Measurements from ENCODE around the gene MGAT5. TPM values are rescaled to one million over a fixed set of nuclear protein-coding genes. Genes with fewer than 3 reads are reported as not detected.

Gene MGAT5
- polyA plus RNA-seq, 4 donors, result 5.6 to 27.4 (median 12.3) TPM

- FAIRE-seq, result no peak
- H3K9me3 ChIP-seq (ENCODE audit: control insufficient read depth in 2 of 2, insufficient read depth in 1 of 2, low read depth in 1 of 2, low read length in 1 of 2), result no peaks in the 10 kb centered on the region
- H3K27ac ChIP-seq (ENCODE audit: low read depth in 1 of 3, low read length in 2 of 3), result no peak overlapping the region
Observed at GRCh38 chr2:134449751-134450513, 196.1 kb downstream of the MGAT5 start.

DNA sequence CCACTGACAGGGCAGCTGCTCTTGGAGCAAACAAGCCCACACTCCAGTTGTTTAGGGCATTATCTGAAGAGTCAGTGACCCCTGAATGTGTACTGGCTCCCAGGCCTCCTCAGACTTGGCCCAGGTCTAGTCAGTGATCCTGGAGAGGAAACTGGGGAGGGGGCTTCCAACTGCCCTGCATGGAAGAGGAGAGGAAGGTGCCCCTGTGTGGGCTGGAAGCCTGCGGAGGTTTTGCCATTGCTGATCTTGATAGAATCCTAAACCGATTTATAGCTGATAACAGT, 197.4 kb downstream of the MGAT5 start:
- H3K36me3 ChIP-seq (ENCODE audit: control insufficient read depth in 3 of 3, insufficient read depth in 2 of 3, low read depth in 1 of 3, low read length in 3 of 3), result peaks cover 3 to 59% (median 20%) of the 10 kb centered on the region in 3 donors
- FAIRE-seq (no peak), DNase-seq (no peak)
- peaks cover 0 to 4% (median 0%) of the 10 kb centered on the region in 3 donors for H3K4me1 ChIP-seq (ENCODE audit: control insufficient read depth in 3 of 3, insufficient read depth in 2 of 3, low read depth in 1 of 3, low read length in 2 of 3)
- H3K27ac ChIP-seq (ENCODE audit: low read depth in 1 of 3, low read length in 2 of 3), result no peak overlapping the region
- no peaks in the 10 kb centered on the region for H3K27me3 ChIP-seq (ENCODE audit: control insufficient read depth in 3 of 3, insufficient read depth in 3 of 3, low read length in 3 of 3)
- no peaks in the 10 kb centered on the region for H3K9me3 ChIP-seq (ENCODE audit: control insufficient read depth in 2 of 2, insufficient read depth in 1 of 2, low read depth in 1 of 2, low read length in 1 of 2)
- 48 to 96% (median 51%) methylated on average over 2 of the region's 2 CpGs for WGBS, 3 donors
- H3K4me3 ChIP-seq (ENCODE audit: low read depth in 1 of 3, low read length in 3 of 3), result no peak overlapping the region

More at GRCh38 chr2:134449751-134450513, 196.1 kb downstream of the MGAT5 start:
- H3K4me1 ChIP-seq (ENCODE audit: control insufficient read depth in 3 of 3, insufficient read depth in 2 of 3, low read depth in 1 of 3, low read length in 2 of 3), result peaks cover 0 to 13% (median 0%) of the 10 kb centered on the region in 3 donors
- no peaks in the 10 kb centered on the region for H3K27me3 ChIP-seq (ENCODE audit: control insufficient read depth in 3 of 3, insufficient read depth in 3 of 3, low read length in 3 of 3)
- DNase-seq, result no peak
- no peak overlapping the region for H3K4me3 ChIP-seq (ENCODE audit: low read depth in 1 of 3, low read length in 3 of 3)
- peaks cover 3 to 65% (median 25%) of the 10 kb centered on the region in 3 donors for H3K36me3 ChIP-seq (ENCODE audit: control insufficient read depth in 3 of 3, insufficient read depth in 2 of 3, low read depth in 1 of 3, low read length in 3 of 3)
- WGBS, 3 donors, result 96 to 97% (median 96%) methylated on average over 15 of the region's 15 CpGs

GRCh38 chr2:134452042-134452733, 198.3 kb downstream of the MGAT5 start:
- no peak overlapping the region for H3K4me3 ChIP-seq (ENCODE audit: low read depth in 1 of 3, low read length in 3 of 3)
- H3K36me3 ChIP-seq (ENCODE audit: control insufficient read depth in 3 of 3, insufficient read depth in 2 of 3, low read depth in 1 of 3, low read length in 3 of 3), result peaks cover 3 to 55% (median 20%) of the 10 kb centered on the region in 3 donors
- no peaks in the 10 kb centered on the region for H3K27me3 ChIP-seq (ENCODE audit: control insufficient read depth in 3 of 3, insufficient read depth in 3 of 3, low read length in 3 of 3)
- 92 to 94% (median 94%) methylated on average over 9 of the region's 9 CpGs for WGBS, 3 donors
- no peaks in the 10 kb centered on the region for H3K9me3 ChIP-seq (ENCODE audit: control insufficient read depth in 2 of 2, insufficient read depth in 1 of 2, low read depth in 1 of 2, low read length in 1 of 2)
- no peak overlapping the region for H3K27ac ChIP-seq (ENCODE audit: low read depth in 1 of 3, low read length in 2 of 3)
- peaks cover 0 to 4% (median 0%) of the 10 kb centered on the region in 3 donors for H3K4me1 ChIP-seq (ENCODE audit: control insufficient read depth in 3 of 3, insufficient read depth in 2 of 3, low read depth in 1 of 3, low read length in 2 of 3)
- DNase-seq, result no peak
- FAIRE-seq, result no peak

GRCh38 chr2:134453476-134453875, 199.6 kb downstream of the MGAT5 start:
- peaks cover 0 to 4% (median 0%) of the 10 kb centered on the region in 3 donors for H3K4me1 ChIP-seq (ENCODE audit: control insufficient read depth in 3 of 3, insufficient read depth in 2 of 3, low read depth in 1 of 3, low read length in 2 of 3)
- FAIRE-seq, result no peak
- H3K36me3 ChIP-seq (ENCODE audit: control insufficient read depth in 3 of 3, insufficient read depth in 2 of 3, low read depth in 1 of 3, low read length in 3 of 3), result peaks cover 0 to 46% (median 12%) of the 10 kb centered on the region in 3 donors
- no peaks in the 10 kb centered on the region for H3K27me3 ChIP-seq (ENCODE audit: control insufficient read depth in 3 of 3, insufficient read depth in 3 of 3, low read length in 3 of 3)
- no peak overlapping the region for H3K27ac ChIP-seq (ENCODE audit: low read depth in 1 of 3, low read length in 2 of 3)
- H3K4me3 ChIP-seq (ENCODE audit: low read depth in 1 of 3, low read length in 3 of 3), result no peak overlapping the region
- H3K9me3 ChIP-seq (ENCODE audit: control insufficient read depth in 2 of 2, insufficient read depth in 1 of 2, low read depth in 1 of 2, low read length in 1 of 2), result no peaks in the 10 kb centered on the region
- WGBS, 3 donors, result 80 to 88% (median 85%) methylated on average over 4 of the region's 4 CpGs
- no peak for DNase-seq

GRCh38 chr2:134453973-134454372, 200.1 kb downstream of the MGAT5 start:
- H3K9me3 ChIP-seq (ENCODE audit: control insufficient read depth in 2 of 2, insufficient read depth in 1 of 2, low read depth in 1 of 2, low read length in 1 of 2), result no peaks in the 10 kb centered on the region
- no peak overlapping the region for H3K4me3 ChIP-seq (ENCODE audit: low read depth in 1 of 3, low read length in 3 of 3)
- 82 to 92% (median 89%) methylated on average over 10 of the region's 10 CpGs for WGBS, 3 donors
- H3K27me3 ChIP-seq (ENCODE audit: control insufficient read depth in 3 of 3, insufficient read depth in 3 of 3, low read length in 3 of 3), result no peaks in the 10 kb centered on the region
- FAIRE-seq (no peak), DNase-seq (no peak)
- H3K36me3 ChIP-seq (ENCODE audit: control insufficient read depth in 3 of 3, insufficient read depth in 2 of 3, low read depth in 1 of 3, low read length in 3 of 3), result peaks cover 0 to 41% (median 7%) of the 10 kb centered on the region in 3 donors
- H3K4me1 ChIP-seq (ENCODE audit: control insufficient read depth in 3 of 3, insufficient read depth in 2 of 3, low read depth in 1 of 3, low read length in 2 of 3), result peaks cover 0 to 4% (median 0%) of the 10 kb centered on the region in 3 donors
- H3K27ac ChIP-seq (ENCODE audit: low read depth in 1 of 3, low read length in 2 of 3), result no peak overlapping the region

DNA sequence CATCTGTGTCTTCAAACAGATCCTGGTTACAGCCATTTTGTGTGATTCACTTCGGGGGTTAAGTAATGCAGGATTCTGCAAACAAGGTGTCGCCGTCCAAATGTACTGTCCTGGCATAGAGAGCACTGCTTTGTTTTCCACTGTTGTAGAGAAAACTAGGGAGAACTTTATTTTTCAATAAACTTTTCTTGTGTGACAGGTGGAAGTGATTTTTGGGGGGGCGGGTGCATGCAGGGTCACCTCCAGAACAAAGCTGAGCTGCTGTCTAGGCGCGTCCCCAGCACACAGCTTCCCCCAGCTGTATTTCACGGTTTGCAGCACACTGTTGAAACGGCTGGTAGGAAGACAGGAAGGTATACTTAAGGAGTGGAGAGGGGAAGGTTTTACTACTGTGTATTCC, 200.6 kb downstream of the MGAT5 start:
- Histone ChIP-seq H3K27ac (ENCODE audit: low read depth in 1 of 3, low read length in 2 of 3) (no peak overlapping the region), H3K4me3 (ENCODE audit: low read depth in 1 of 3, low read length in 3 of 3) (no peak overlapping the region), H3K4me1 (ENCODE audit: control insufficient read depth in 3 of 3, insufficient read depth in 2 of 3, low read depth in 1 of 3, low read length in 2 of 3) (peaks cover 0 to 4% (median 0%) of the 10 kb centered on the region in 3 donors), H3K27me3 (ENCODE audit: control insufficient read depth in 3 of 3, insufficient read depth in 3 of 3, low read length in 3 of 3) (no peaks in the 10 kb centered on the region), H3K9me3 (ENCODE audit: control insufficient read depth in 2 of 2, insufficient read depth in 1 of 2, low read depth in 1 of 2, low read length in 1 of 2) (no peaks in the 10 kb centered on the region), H3K36me3 (ENCODE audit: control insufficient read depth in 3 of 3, insufficient read depth in 2 of 3, low read depth in 1 of 3, low read length in 3 of 3) (peaks cover 0 to 38% (median 3%) of the 10 kb centered on the region in 3 donors)
- no peak for FAIRE-seq
- WGBS, 3 donors, result 80 to 87% (median 82%) methylated on average over 8 of the region's 8 CpGs
- DNase-seq, result no peak

DNA sequence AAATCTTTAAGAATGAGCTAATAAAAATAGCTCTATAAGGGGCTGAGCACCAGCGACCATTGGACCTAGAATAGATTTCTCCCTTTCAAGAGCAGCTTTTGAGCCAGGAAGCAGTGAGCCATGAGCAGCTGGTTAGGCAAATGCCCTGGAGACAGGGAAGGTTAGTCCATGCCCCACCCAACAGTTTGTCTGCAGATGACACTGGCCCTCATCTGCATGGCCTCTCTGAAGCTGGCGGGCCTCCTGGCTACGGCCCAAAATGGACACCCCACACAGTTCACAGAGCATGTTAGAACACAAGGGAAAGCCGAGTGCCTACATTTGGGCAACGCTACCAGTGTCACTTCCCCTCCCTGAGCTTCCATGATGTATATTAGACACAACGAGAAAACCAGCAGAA, 201.1 kb downstream of the MGAT5 start:
- no peak overlapping the region for H3K4me3 ChIP-seq (ENCODE audit: low read depth in 1 of 3, low read length in 3 of 3)
- DNase-seq (no peak), FAIRE-seq (no peak)
- no peak overlapping the region for H3K27ac ChIP-seq (ENCODE audit: low read depth in 1 of 3, low read length in 2 of 3)
- no peaks in the 10 kb centered on the region for H3K27me3 ChIP-seq (ENCODE audit: control insufficient read depth in 3 of 3, insufficient read depth in 3 of 3, low read length in 3 of 3)
- WGBS, 3 donors, result 81 to 85% (median 85%) methylated on average over 6 of the region's 6 CpGs
- peaks cover 0 to 33% (median 3%) of the 10 kb centered on the region in 3 donors for H3K36me3 ChIP-seq (ENCODE audit: control insufficient read depth in 3 of 3, insufficient read depth in 2 of 3, low read depth in 1 of 3, low read length in 3 of 3)
- H3K4me1 ChIP-seq (ENCODE audit: control insufficient read depth in 3 of 3, insufficient read depth in 2 of 3, low read depth in 1 of 3, low read length in 2 of 3), result peaks cover 0 to 4% (median 0%) of the 10 kb centered on the region in 3 donors
- no peaks in the 10 kb centered on the region for H3K9me3 ChIP-seq (ENCODE audit: control insufficient read depth in 2 of 2, insufficient read depth in 1 of 2, low read depth in 1 of 2, low read length in 1 of 2)

GRCh38 chr2:134455426-134455825, 201.6 kb downstream of the MGAT5 start:
- Histone ChIP-seq H3K4me1 (ENCODE audit: control insufficient read depth in 3 of 3, insufficient read depth in 2 of 3, low read depth in 1 of 3, low read length in 2 of 3) (peaks cover 0 to 4% (median 0%) of the 10 kb centered on the region in 3 donors), H3K36me3 (ENCODE audit: control insufficient read depth in 3 of 3, insufficient read depth in 2 of 3, low read depth in 1 of 3, low read length in 3 of 3) (peaks cover 0 to 29% (median 0%) of the 10 kb centered on the region in 3 donors), H3K4me3 (ENCODE audit: low read depth in 1 of 3, low read length in 3 of 3) (no peak overlapping the region), H3K9me3 (ENCODE audit: control insufficient read depth in 2 of 2, insufficient read depth in 1 of 2, low read depth in 1 of 2, low read length in 1 of 2) (no peaks in the 10 kb centered on the region), H3K27ac (ENCODE audit: low read depth in 1 of 3, low read length in 2 of 3) (no peak overlapping the region), H3K27me3 (ENCODE audit: control insufficient read depth in 3 of 3, insufficient read depth in 3 of 3, low read length in 3 of 3) (no peaks in the 10 kb centered on the region)
- FAIRE-seq, result no peak
- no peak for DNase-seq
- WGBS, 3 donors, result 85 to 95% (median 91%) methylated on average over 10 of the region's 10 CpGs

All from small intestine (tissue), 7 donors.